Muscle layer of duodenum (tissue), 2 donors: ENCODE results near the gene RNF227.
"Not testable (repeated sequence)": the region's sequence is repeated elsewhere in the genome, so short reads cannot be mapped to it uniquely, and the experiment has no call there.

Experiments used
- H3K27ac ChIP-seq: one replicate; pipeline ENCODE4 v1.7.0; 2013; ENCODE audit warnings: mild to moderate bottlenecking, low read length
- H3K27me3 ChIP-seq: one replicate; pipeline ENCODE4 v1.7.0; 2013; ENCODE audit warnings: low read depth, mild to moderate bottlenecking, control low read depth, low read length
- H3K36me3 ChIP-seq, 2 donors: one replicate each; pipeline ENCODE4 v1.7.0; 2013; ENCODE audit warnings: low read length in 2 of 2, control low read depth in 1 of 2, mild to moderate bottlenecking in 1 of 2; ENCODE audit not compliant: insufficient read depth in 2 of 2, control insufficient read depth in 1 of 2
- H3K4me1 ChIP-seq, 2 donors: one replicate each; pipeline ENCODE4 v1.7.0; 2013; ENCODE audit warnings: low read length in 2 of 2, mild to moderate bottlenecking in 2 of 2, control low read depth in 1 of 2, moderate library complexity in 1 of 2; ENCODE audit not compliant: insufficient read depth in 2 of 2, control insufficient read depth in 1 of 2
- H3K4me3 ChIP-seq, 2 donors: one replicate each; pipeline ENCODE4 v1.7.0; 2013; ENCODE audit warnings: low read length in 2 of 2, low read depth in 1 of 2, mild to moderate bottlenecking in 1 of 2
- H3K9me3 ChIP-seq, 2 donors: one replicate each; pipeline ENCODE4 v1.7.0; 2013; ENCODE audit warnings: low read length in 2 of 2, control low read depth in 1 of 2, mild to moderate bottlenecking in 1 of 2; ENCODE audit not compliant: control insufficient read depth in 1 of 2
- donor health status: healthy.

Gene RNF227

GRCh38 chr17:7878234-7878633, 37.9 kb downstream of the RNF227 start:
- H3K27ac ChIP-seq: no peak overlapping the region
- peaks cover 10 to 15% of the 10 kb centered on the region in 2 donors for H3K36me3 ChIP-seq
- no peaks in the 10 kb centered on the region for H3K27me3 ChIP-seq
- H3K9me3 ChIP-seq: no peaks in the 10 kb centered on the region
- no peak overlapping the region for H3K4me3 ChIP-seq
- peaks cover 19 to 23% of the 10 kb centered on the region in 2 donors for H3K4me1 ChIP-seq

- Histone ChIP-seq H3K27me3 (no peaks in the 10 kb centered on the region), H3K27ac (no peak overlapping the region), H3K4me3 (no peak overlapping the region), H3K4me1 (peaks cover under 1 to 3% of the 10 kb centered on the region in 2 donors), H3K9me3 (no peaks in the 10 kb centered on the region), H3K36me3 (peaks cover 10 to 14% of the 10 kb centered on the region in 2 donors)
Observed at GRCh38 chr17:7875804-7876370, 40.2 kb downstream of the RNF227 start.

- H3K36me3 ChIP-seq: peaks cover 4 to 6% of the 10 kb centered on the region in 2 donors
- no peaks in the 10 kb centered on the region for H3K9me3 ChIP-seq
- H3K27ac ChIP-seq: no peak overlapping the region
- no peaks in the 10 kb centered on the region for H3K4me1 ChIP-seq
- no peak overlapping the region for H3K4me3 ChIP-seq
- no peaks in the 10 kb centered on the region for H3K27me3 ChIP-seq
Observed at GRCh38 chr17:7873051-7873450, 43.0 kb downstream of the RNF227 start.

- peaks cover 0 to 4% of the 10 kb centered on the region in 2 donors for H3K36me3 ChIP-seq
- no peak overlapping the region for H3K27ac ChIP-seq
- no peaks in the 10 kb centered on the region for H3K27me3 ChIP-seq
- no peaks in the 10 kb centered on the region for H3K9me3 ChIP-seq
- peaks cover 0 to 3% of the 10 kb centered on the region in 2 donors for H3K4me1 ChIP-seq
- H3K4me3 ChIP-seq: no peak overlapping the region
Observed at GRCh38 chr17:7867881-7868329, 48.2 kb downstream of the RNF227 start.

- Histone ChIP-seq H3K4me3 (no peak overlapping the region), H3K36me3 (peaks cover 8 to 17% of the 10 kb centered on the region in 2 donors), H3K27ac (no peak overlapping the region), H3K4me1 (peaks cover 0 to 3% of the 10 kb centered on the region in 2 donors), H3K9me3 (no peaks in the 10 kb centered on the region), H3K27me3 (no peaks in the 10 kb centered on the region)
Observed at GRCh38 chr17:7864995-7865650, 51.0 kb downstream of the RNF227 start.

GRCh38 chr17:7864384-7864783, 51.7 kb downstream of the RNF227 start:
- H3K36me3 ChIP-seq: peaks cover 8 to 21% of the 10 kb centered on the region in 2 donors
- not testable (repeated sequence) for H3K4me1 ChIP-seq, H3K27ac ChIP-seq, H3K9me3 ChIP-seq, H3K4me3 ChIP-seq, H3K27me3 ChIP-seq
